GM21529 (cell line): ENCODE results near the gene RHBDL3.

Experiments used
- ATAC-seq: cut with Tn5 transposase; IDR thresholded peaks from one replicate; pipeline ENCODE4 v1.9.1; 2021; ENCODE audit not compliant: unreplicated experiment

RHBDL3 gene

GRCh38 chr17:32266389-32267301 is 1.0 kb downstream of the RHBDL3 start:
- no peak for ATAC-seq

- no peak for ATAC-seq
Measured at GRCh38 chr17:32267690-32268205, 2.1 kb downstream of the RHBDL3 start.

- no peak for ATAC-seq
Measured at GRCh38 chr17:32268734-32269288, 3.2 kb downstream of the RHBDL3 start.

GRCh38 chr17:32269377-32269776 is 3.7 kb downstream of the RHBDL3 start:
- ATAC-seq: no peak

GRCh38 chr17:32271844-32272243 is 6.2 kb downstream of the RHBDL3 start:
- no peak for ATAC-seq

GRCh38 chr17:32274101-32274500 is 8.5 kb downstream of the RHBDL3 start:
- ATAC-seq: no peak

- no peak for ATAC-seq
Measured at GRCh38 chr17:32274643-32275042, 9.0 kb downstream of the RHBDL3 start.

GRCh38 chr17:32275060-32276042 is 9.7 kb downstream of the RHBDL3 start:
- peak; percentile 10 for ATAC-seq

GRCh38 chr17:32276171-32276601 is 10.6 kb downstream of the RHBDL3 start:
- ATAC-seq: peak; percentile 51

GRCh38 chr17:32277284-32277683 is 11.7 kb downstream of the RHBDL3 start:
- ATAC-seq: no peak

GRCh38 chr17:32278815-32279214 is 13.2 kb downstream of the RHBDL3 start:
- no peak for ATAC-seq

- no peak for ATAC-seq
Measured at GRCh38 chr17:32279891-32280716, 14.5 kb downstream of the RHBDL3 start.

- no peak for ATAC-seq
Measured at GRCh38 chr17:32281011-32281451, 15.4 kb downstream of the RHBDL3 start.

- ATAC-seq: no peak
Measured at GRCh38 chr17:32283745-32284201, 18.1 kb downstream of the RHBDL3 start.

GRCh38 chr17:32285306-32285705 is 19.7 kb downstream of the RHBDL3 start:
- no peak for ATAC-seq

GRCh38 chr17:32285746-32286517 is 20.3 kb downstream of the RHBDL3 start:
- ATAC-seq: no peak

GRCh38 chr17:32286518-32286900 is 20.9 kb downstream of the RHBDL3 start:
- ATAC-seq: no peak

GRCh38 chr17:32287804-32288511 is 22.3 kb downstream of the RHBDL3 start:
- ATAC-seq: no peak

- no peak for ATAC-seq
Measured at GRCh38 chr17:32288615-32289014, 23.0 kb downstream of the RHBDL3 start.
